ENCODE results near the gene VPS29.
"Not testable (repeated sequence)": the region's sequence is repeated elsewhere in the genome, so short reads cannot be mapped to it uniquely, and the experiment has no call there.

The VPS29 gene

DNA sequence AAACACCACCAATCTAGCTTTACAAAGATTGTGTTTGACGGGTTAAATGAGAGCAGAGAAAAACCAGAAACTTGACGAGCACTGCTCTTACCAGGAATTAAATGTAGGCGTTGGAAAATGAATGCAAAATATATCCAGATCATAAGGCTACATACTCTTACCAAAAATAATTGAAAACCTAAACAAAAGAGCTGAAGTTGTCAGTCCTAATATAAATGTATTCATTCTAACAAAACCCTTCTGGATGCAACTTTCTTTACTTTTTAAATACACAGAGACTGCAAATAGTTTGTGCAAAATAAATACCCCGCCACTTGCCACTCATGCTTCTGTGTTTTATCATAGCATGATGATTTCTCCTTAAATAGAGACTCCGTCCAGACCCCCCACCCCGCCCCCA, 32.9 kb upstream of the VPS29 start:
- H3K27ac ChIP-seq, result no peak overlapping the region
- no peak for TF ChIP-seq CTCF (conservative IDR thresholded peaks at IDR 0.05)

DNA sequence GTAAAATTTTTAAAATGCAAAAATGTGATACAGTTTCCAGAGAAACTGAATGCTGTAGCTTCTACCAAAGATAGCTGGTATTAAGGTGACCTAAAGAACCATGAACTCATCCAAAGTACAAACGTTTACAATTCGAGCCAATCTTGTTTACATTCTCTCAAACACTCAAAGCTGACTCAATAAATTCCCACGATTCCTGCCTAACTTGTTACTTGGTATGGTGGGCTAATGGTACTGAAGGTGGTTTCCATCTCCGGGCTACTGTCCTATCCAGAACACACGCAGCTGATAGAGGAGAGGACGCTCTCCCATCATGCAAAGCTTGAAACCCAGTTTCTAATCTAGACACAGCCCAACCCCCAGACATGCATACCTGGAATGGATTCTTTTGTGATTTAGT, 31.7 kb upstream of the VPS29 start:
- TF ChIP-seq CTCF (conservative IDR thresholded peaks at IDR 0.05), result no peak
- no peak overlapping the region for H3K27ac ChIP-seq

DNA sequence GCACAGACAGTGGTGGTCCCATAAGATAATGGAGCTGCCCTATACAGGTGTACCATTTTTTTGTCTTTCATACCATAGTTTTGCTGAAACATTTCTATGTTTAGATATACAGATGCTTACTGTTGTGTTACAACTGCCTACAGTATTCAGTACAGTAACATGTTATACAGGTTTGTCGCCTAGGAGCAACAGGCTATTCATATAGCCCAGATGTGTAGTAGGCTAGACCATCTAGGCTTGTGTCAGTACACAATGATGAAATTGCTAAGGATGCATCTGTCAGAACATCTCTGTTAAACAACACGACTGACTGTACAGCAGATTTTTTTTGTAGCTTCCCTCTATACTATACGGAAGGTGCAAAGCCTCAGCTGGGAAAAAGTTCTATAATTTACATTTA, 30.7 kb upstream of the VPS29 start:
- H3K27ac ChIP-seq, result no peak overlapping the region
- no peak for TF ChIP-seq CTCF (conservative IDR thresholded peaks at IDR 0.05)

- H3K27ac ChIP-seq, result no peak overlapping the region
Observed at GRCh38 chr12:110531741-110532333, 29.9 kb upstream of the VPS29 start.

GRCh38 chr12:110530511-110530910, 28.6 kb upstream of the VPS29 start:
- TF ChIP-seq CTCF (conservative IDR thresholded peaks at IDR 0.05), result no peak
- no peak overlapping the region for H3K27ac ChIP-seq

More at GRCh38 chr12:110531741-110532333, 29.9 kb upstream of the VPS29 start:
- TF ChIP-seq CTCF (conservative IDR thresholded peaks at IDR 0.05), result no peak

DNA sequence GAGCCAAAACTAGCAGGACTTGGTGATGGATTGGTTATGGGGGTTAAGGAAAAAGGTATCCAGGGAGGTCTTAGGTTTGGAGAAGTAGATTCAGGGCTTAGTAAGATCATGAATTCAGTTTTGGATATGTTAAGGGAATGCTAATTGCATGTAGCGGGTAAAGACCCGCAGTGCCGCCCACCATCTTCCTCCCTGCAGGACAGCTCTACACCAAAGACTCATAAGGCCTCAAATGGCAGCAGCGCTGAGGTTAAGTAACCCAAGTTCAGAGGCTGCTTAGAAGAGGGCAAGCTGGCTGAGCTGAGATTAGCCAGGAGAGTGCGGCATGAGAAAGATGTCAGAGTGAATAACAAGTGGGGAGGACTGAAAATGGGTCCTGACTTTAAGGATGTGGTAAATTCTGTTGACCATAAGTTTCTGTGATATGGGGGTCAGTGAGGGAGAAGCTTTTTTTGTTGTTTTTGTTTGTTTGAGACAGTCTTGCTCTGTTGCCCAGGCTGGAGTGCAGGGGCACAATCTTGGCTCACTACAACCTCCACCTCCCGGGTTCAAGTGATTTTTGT, 26.4 kb upstream of the VPS29 start:
- no peak overlapping the region for H3K27ac ChIP-seq
- no peak for TF ChIP-seq CTCF (conservative IDR thresholded peaks at IDR 0.05)

GRCh38 chr12:110520876-110521712, 19.2 kb upstream of the VPS29 start:
- not testable (repeated sequence) for H3K27ac ChIP-seq

- H3K27ac ChIP-seq, result not testable (repeated sequence)
Observed at GRCh38 chr12:110518014-110518413, 16.1 kb upstream of the VPS29 start.

Measured in VCaP (cell line).